ENCODE data around the gene CRYBA4. TPM values are rescaled to one million over a fixed set of nuclear protein-coding genes. Genes with fewer than 3 reads are reported as not detected.
"Not testable (repeated sequence)": the region's sequence is repeated elsewhere in the genome, so short reads cannot be mapped to it uniquely, and the experiment has no call there.

The CRYBA4 gene
- total RNA-seq, 1 donor from 2014 or later, result not detected

DNA sequence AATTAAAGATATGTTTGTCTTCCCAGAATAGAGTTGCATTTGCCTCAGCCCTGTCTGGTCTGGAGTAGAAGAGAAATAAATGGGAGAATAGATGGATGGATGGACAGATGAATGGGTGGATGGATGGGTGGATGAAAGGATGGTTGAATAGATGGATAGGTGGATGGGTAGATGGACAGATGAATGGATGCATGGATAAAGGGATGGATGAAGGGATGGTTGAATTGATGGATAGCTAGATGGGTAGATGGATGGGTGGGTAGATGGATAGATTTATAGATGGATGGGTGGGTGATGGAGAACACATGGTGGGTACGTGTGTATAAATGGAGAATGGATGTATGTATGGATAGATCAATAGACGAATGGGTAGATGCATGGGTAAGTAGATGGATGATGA is 12.5 kb upstream of the CRYBA4 start:
- no peak for DNase-seq (ENCODE audit: low read depth)
- no peak for FAIRE-seq
- TF ChIP-seq, protein P1, sequence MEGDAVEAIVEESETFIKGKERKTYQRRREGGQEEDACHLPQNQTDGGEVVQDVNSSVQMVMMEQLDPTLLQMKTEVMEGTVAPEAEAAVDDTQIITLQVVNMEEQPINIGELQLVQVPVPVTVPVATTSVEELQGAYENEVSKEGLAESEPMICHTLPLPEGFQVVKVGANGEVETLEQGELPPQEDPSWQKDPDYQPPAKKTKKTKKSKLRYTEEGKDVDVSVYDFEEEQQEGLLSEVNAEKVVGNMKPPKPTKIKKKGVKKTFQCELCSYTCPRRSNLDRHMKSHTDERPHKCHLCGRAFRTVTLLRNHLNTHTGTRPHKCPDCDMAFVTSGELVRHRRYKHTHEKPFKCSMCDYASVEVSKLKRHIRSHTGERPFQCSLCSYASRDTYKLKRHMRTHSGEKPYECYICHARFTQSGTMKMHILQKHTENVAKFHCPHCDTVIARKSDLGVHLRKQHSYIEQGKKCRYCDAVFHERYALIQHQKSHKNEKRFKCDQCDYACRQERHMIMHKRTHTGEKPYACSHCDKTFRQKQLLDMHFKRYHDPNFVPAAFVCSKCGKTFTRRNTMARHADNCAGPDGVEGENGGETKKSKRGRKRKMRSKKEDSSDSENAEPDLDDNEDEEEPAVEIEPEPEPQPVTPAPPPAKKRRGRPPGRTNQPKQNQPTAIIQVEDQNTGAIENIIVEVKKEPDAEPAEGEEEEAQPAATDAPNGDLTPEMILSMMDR (IDR thresholded peaks at IDR 0.05; ENCODE audit: insufficient read depth, low read length, severe bottlenecking), result no peak
- Histone ChIP-seq H3K27me3 (ENCODE audit: control insufficient read depth, insufficient read depth, low read length) (no peaks in the 10 kb centered on the region), H3K4me3 (ENCODE audit: low read depth, low read length) (no peak overlapping the region), H3K36me3 (ENCODE audit: control insufficient read depth, insufficient read depth, low read length) (no peaks in the 10 kb centered on the region)

DNA sequence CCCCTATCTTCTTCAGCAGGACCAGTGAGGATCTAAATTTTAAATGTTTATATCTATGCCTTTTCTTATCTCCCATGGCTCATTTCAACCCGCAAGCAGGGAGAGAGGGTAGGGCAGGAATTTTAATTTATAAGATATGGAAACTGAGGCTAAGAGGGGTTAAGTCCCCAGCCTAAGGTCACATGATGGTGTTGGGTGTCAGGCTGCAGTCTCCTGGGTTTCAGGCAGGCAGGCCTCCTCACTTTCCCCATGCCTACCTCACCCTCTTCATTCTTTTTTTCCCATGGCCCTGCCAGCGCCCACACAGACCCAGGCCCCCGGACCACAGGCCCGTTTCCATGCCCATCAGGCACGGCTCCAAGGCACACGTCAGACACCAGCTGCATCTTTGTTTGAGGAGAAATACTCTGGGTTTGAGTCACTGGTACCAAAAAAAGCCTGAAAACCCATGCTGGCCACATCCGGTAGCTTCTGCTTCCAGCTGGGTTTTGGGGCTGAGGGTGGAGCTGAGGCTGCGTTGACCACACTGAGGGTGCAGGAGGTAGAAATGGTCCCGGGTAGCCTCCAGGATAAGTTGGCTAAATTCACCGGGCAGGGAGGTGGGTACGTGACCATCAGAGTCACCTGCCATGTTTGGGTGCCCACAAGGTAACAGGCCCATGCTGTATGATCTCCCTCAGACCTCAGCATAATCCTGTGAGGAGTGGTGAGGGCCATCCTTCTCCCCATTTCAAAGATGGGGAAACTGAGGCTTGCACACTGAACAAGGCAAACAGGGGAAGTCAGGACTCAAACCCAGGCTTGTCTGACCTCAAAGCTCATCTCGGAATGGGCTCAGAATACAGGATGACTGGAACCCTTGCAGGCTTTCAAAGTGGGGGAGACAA is 11.4 kb upstream of the CRYBA4 start:
- Histone ChIP-seq H3K4me3 (ENCODE audit: low read depth, low read length) (no peak overlapping the region), H3K27me3 (ENCODE audit: control insufficient read depth, insufficient read depth, low read length) (peaks cover 2% of the 10 kb centered on the region), H3K36me3 (ENCODE audit: control insufficient read depth, insufficient read depth, low read length) (no peaks in the 10 kb centered on the region)
- FAIRE-seq (peak; percentile 13), DNase-seq (ENCODE audit: low read depth) (peak; percentile 25)
- TF ChIP-seq, protein P1 (IDR thresholded peaks at IDR 0.05; ENCODE audit: insufficient read depth, low read length, severe bottlenecking), result no peak

DNA sequence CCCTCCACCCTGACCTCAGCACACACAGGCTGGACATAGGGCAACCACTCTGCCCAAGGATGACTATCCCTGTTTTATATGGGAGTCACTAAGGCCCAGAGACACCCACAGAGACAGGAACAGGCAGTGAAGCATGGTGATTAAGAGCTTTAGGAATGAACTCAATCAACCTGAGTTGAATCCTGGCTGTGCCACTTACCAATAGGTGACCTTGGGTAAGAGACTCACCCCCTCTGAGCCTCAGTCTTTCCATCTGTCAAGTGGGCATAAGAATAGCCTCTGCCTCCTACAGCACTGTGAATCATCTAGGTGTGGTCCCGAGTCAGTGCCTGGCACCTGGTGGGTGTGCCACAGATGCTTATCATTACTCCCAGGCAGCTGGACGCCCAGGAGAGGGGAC is 10.8 kb upstream of the CRYBA4 start:
- H3K4me3 ChIP-seq (ENCODE audit: low read depth, low read length), result no peak overlapping the region
- TF ChIP-seq, protein P1 (IDR thresholded peaks at IDR 0.05; ENCODE audit: insufficient read depth, low read length, severe bottlenecking), result no peak
- FAIRE-seq (no peak), DNase-seq (ENCODE audit: low read depth) (no peak)
- H3K27me3 ChIP-seq (ENCODE audit: control insufficient read depth, insufficient read depth, low read length), result peaks cover 2% of the 10 kb centered on the region
- no peaks in the 10 kb centered on the region for H3K36me3 ChIP-seq (ENCODE audit: control insufficient read depth, insufficient read depth, low read length)

DNA sequence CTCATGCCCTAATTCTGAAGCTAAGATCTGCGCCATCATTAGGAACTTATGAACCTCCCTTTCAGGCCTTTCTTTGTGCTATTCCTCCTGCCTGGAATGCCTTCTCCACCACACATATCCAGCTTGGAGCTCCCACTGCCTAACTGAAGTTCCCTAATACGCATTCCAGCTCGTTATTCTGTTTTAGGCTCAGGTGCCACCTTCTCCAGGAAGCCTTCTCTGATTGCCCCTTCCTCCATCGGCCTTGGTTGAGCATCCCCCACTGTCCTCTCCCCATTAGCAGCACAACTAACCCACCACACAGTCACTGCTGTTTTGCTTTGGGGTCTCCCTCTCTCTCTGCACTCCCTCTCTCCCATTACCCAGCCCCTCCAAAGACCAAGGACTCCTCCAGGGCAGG is 9.1 kb upstream of the CRYBA4 start:
- no peaks in the 10 kb centered on the region for H3K36me3 ChIP-seq (ENCODE audit: control insufficient read depth, insufficient read depth, low read length)
- DNase-seq (ENCODE audit: low read depth), result no peak
- TF ChIP-seq, protein P1 (IDR thresholded peaks at IDR 0.05; ENCODE audit: insufficient read depth, low read length, severe bottlenecking), result no peak
- H3K4me3 ChIP-seq (ENCODE audit: low read depth, low read length), result no peak overlapping the region
- H3K27me3 ChIP-seq (ENCODE audit: control insufficient read depth, insufficient read depth, low read length), result peaks cover 2% of the 10 kb centered on the region
- no peak for FAIRE-seq

DNA sequence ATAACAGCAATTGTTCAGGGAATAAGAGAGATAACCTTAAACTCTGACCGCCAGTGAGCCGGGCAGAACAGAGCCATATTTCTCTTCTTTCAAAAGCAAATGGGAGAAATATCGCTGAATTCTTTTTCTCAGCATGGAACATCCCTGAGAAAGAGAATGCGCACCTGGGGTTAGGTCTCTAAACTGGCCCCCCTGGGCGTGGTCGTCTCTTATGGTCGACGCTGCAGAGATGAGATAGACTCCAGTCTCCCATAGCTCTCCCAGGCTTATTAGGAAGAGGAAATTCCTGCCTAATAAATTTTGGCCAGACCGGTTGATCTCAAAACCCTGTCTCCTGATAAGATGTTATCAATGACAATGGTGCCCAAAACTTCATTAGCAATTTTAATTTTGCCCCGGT is 8.0 kb upstream of the CRYBA4 start:
- not testable (repeated sequence) for H3K4me3 ChIP-seq (ENCODE audit: low read depth, low read length); FAIRE-seq; DNase-seq (ENCODE audit: low read depth); H3K36me3 ChIP-seq (ENCODE audit: control insufficient read depth, insufficient read depth, low read length); H3K27me3 ChIP-seq (ENCODE audit: control insufficient read depth, insufficient read depth, low read length)

DNA sequence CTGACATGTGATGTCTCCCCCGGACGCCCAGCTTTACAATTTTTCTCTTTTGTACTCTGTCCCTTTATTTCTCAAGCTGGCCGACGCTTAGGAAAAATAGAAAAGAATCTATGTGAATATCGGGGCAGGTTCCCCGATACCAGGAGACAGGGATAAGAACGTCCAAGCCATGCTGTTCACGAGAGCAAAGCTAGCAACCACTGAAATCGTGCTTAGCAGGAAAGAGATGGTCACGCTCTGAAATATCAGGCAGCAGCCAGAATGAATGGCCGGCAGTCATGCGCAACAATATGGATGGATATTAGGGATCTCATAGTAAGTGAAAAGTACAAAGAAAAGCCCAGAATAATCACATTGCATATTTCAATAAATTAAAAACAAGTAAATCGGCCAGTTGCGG is 7.4 kb upstream of the CRYBA4 start:
- peaks cover 2% of the 10 kb centered on the region for H3K27me3 ChIP-seq (ENCODE audit: control insufficient read depth, insufficient read depth, low read length)
- TF ChIP-seq, protein P1 (IDR thresholded peaks at IDR 0.05; ENCODE audit: insufficient read depth, low read length, severe bottlenecking), result no peak
- H3K4me3 ChIP-seq (ENCODE audit: low read depth, low read length), result no peak overlapping the region
- FAIRE-seq (no peak), DNase-seq (ENCODE audit: low read depth) (no peak)
- H3K36me3 ChIP-seq (ENCODE audit: control insufficient read depth, insufficient read depth, low read length), result no peaks in the 10 kb centered on the region

Measured in bronchial epithelial cell (primary cell).